Activated effector memory CD4-positive, alpha-beta T cell treated with anti-CD3 and anti-CD28 coated beads, Interleukin-2, amount 50 U/mL, for 16 hours (primary cell): ENCODE results near the gene GJA5.

Source experiments
- DNase-seq: peaks from one replicate; pipeline ENCODE4 v3.0.0-alpha.2; 2020

GJA5 gene

DNA sequence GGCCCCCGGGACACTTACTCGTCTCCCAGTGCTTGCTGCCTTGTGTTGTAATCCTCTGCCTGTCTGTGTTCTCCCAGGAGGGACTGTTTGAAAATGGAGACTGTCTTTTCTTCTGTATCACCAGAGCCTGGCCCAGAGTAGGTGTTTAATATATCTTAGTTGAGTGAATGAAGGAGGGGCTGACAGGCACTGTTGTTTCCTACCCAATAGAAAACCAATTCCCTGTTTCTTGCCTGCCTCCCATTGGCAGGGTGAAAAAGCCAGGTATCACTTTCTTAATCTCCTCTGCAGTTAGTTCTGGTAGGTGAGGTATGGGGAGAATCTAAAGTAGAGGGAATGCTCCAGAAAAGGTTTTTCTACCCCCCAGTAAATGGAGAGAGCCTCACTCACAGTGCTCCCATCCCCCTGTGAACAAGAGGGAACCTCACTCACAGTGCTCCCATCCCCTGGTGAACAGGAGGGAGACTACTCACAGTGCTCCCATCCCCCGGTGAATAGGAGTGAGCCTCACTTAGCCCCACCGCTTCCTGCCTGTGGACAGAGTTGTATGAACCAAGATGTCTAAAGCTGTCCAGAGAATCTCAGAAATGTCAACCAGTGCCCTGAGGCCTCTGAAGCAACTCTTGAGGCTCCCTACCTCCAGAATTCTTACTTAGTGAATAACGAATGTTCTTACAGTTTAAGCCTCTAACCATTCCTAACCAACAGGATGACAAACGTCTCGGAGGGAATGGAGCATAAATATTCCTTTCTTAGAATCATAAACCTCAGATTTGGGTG lies at the start of gene GJA5:
TSS of gene GJA5 (minus strand) at position 122 of the 780 bp plus-strand sequence. CDS start 1,364 bp downstream, outside the sequence.
- no peak for DNase-seq

- no peak for DNase-seq
Measured at GRCh38 chr1:147809236-147809635, 48.8 kb upstream of the GJA5 start.

DNA sequence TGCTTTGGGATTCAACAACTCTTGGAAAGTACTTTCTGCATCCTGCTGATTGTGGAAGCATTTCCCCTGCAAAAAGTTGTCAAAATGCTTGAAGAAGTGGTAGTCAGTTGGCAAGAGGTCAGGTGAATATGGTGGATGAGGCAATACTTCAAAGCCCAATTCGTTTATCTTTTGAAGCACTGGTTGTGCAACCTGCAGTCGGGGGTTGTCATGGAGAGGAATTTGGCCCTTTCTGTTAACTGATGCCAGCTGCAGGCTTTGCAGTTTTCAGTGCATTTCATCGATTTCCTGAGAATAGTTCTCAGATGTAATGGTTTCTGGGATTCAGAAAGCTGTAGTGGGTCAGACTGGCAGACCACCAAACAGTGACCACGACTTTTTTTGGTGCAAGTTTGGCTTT lies 47.6 kb upstream of the GJA5 start:
- no peak for DNase-seq

DNA sequence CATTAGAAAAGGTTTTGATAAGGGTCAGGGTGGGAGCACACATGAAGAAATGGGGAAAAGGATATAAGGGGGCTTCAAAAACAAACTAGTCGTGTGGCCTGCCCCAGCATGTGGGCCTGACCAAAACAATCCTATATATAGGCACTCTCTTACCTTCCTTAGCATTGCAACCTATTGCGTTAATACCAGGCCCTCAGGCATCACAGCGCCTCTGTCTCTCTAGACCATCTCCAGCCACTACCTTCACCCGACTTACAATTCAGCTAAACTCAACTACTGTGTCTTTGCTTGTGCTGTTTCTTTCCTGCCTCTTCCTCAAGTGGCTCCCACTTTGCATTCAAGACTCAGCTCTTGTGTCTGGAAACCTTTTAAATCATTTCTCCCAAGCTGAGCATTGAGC lies 47.0 kb upstream of the GJA5 start:
- DNase-seq: no peak

- no peak for DNase-seq
Measured at GRCh38 chr1:147804942-147805723, 44.7 kb upstream of the GJA5 start.

- no peak for DNase-seq
Measured at GRCh38 chr1:147800804-147801203, 40.4 kb upstream of the GJA5 start.

GRCh38 chr1:147798731-147799130 lies 38.3 kb upstream of the GJA5 start:
- DNase-seq: no peak

DNA sequence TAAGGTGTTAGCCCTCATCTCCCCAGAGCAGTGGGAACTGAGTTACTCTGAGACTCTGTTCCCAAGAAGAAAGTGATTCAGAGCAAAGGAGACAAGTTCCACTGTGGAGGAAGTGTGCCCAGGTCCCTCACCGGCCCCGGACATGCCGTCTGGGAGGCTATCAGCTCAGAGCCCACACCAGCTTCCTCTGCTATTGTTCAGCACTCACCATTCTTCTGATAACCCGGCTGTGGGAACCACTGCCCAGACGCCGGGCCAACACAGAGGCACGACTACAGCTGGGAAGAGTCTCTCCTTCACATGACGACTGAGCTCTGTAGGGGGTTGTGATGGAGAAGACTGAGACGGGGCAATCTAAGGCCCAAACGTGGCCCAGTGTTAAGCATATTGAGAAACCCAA lies 34.2 kb upstream of the GJA5 start:
- DNase-seq: no peak

- no peak for DNase-seq
Measured at GRCh38 chr1:147791876-147792275, 31.5 kb upstream of the GJA5 start.

DNA sequence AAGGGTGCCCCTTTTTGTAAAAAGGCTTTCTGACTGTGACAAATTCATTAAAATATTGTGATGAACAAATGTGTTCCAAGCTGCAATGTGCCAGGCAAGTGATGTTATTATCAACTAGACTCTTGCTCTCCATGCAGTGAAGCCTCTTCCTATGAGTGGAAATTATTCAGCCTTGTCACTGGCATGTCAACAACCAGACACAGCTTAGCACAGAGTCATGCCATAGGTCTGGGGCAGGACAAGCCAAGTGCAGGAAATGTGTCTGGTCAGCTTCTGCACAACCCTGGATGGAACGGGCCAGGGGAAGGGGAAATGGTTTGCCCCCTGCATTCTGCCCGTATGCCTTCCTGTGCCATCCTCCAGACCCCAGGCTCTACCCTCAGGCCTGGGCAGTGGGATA lies 27.4 kb upstream of the GJA5 start:
- DNase-seq: no peak

- DNase-seq: no peak
Measured at GRCh38 chr1:147786536-147786935, 26.1 kb upstream of the GJA5 start.

GRCh38 chr1:147785794-147786506 lies 25.5 kb upstream of the GJA5 start:
- no peak for DNase-seq

GRCh38 chr1:147784941-147785340 lies 24.5 kb upstream of the GJA5 start:
- no peak for DNase-seq

DNA sequence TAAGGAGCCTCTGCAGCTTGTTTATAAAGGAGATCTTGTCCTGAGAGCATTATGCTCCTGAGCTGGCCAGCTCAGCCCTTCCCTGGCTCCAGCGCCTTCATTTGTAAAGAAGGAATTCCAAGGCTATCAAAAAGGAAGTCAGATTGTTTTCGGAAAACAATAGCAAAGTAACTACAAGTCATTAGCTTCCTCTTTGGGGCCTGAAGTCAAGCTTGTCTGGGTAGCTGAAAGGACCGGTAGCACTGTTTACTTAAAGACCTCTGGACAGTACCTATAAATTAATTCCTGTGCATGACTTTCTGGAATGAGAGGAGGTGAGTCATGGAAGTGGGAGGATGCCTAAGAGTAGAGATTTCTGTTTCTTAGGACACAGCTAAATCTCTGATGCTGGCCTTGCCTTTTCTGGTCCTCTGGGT lies 20.7 kb upstream of the GJA5 start:
- DNase-seq: no peak

GRCh38 chr1:147777694-147778093 lies 17.3 kb upstream of the GJA5 start:
- no peak for DNase-seq

DNA sequence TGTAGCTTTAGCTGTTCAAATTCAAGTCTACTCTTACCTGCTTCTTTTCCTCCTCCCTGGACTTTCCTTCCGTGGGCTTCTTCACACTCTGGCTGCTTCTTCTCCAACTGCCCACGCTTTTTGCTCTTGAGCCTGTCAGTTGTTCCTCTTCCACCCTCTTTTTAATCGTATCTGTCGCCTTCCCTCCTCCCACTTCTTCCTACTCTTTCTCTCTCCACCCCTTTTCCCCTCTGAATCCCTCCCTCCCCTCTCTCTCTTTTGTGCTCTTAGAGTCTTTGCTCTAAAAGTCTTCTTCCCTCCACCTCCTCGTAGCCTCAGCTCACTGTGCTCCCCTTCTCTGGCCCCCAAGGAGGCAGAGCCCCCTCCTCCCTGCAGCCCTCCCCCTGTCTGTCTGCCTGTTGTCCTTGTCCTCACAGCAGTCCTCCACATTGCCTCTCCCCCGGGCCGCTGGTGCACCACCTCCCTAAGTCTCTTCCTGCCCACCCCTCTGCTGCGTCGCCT lies 12.9 kb upstream of the GJA5 start:
- DNase-seq: no peak

DNA sequence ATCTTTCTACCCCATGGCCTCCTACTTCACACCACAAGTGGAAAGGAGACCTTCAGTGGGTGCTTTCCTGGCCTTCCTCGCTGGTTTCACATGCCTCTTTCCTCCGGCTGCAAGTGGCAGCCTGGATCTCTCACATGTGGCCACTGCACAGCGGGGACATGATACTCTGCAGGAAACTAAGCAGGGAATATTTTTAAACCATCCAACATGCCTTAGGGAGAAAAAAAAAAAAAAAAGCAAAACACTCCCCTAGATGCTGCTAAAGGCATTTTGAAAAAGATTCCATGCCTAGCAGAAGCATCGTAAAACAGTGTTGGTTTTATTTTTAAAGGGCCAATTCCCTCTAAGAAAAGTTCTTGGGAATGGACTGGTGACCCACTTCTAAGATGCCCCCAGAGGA lies 12.2 kb upstream of the GJA5 start:
- DNase-seq: no peak

GRCh38 chr1:147771226-147772125 lies 11.1 kb upstream of the GJA5 start:
- no peak for DNase-seq

GRCh38 chr1:147769106-147769505 lies 8.7 kb upstream of the GJA5 start:
- DNase-seq: no peak

DNA sequence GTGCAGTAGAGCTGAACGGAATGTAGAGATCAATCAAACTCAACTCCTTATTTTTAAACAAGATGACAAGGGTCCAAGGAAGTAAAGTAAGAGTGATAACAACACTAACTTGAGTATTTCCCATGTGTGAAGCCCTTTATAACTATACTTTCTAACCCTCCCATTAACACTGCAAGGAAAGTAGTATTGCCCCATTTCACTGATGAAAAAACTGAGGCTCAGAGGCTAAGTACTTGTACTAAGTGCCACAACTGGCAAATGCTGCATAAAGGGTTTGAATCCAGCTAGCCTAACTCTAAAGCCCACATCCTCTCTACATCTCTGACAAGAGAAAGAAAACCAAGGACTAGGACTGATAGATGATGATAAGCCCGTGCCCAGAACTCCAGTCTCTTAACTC lies 8.2 kb upstream of the GJA5 start:
- DNase-seq: no peak

DNA sequence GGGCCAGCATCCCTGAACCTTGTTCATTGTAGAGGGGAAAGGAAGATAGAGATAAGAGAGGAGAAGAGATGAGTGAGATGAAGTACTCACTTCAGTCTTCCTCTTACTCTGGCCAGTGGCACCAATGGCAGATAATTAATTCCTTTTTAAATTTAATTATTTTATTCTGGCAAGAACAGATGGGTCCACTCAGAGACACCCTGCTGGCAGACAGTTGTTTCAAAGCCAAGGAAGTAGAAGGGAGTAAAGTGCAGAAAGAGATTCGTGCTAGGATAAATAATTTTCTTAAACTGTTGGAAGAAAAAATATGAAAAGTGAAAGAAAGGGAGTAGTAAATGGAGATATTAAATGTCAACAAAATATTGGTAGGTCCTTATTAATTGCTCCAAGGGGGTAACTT lies 7.7 kb upstream of the GJA5 start:
- no peak for DNase-seq

DNA sequence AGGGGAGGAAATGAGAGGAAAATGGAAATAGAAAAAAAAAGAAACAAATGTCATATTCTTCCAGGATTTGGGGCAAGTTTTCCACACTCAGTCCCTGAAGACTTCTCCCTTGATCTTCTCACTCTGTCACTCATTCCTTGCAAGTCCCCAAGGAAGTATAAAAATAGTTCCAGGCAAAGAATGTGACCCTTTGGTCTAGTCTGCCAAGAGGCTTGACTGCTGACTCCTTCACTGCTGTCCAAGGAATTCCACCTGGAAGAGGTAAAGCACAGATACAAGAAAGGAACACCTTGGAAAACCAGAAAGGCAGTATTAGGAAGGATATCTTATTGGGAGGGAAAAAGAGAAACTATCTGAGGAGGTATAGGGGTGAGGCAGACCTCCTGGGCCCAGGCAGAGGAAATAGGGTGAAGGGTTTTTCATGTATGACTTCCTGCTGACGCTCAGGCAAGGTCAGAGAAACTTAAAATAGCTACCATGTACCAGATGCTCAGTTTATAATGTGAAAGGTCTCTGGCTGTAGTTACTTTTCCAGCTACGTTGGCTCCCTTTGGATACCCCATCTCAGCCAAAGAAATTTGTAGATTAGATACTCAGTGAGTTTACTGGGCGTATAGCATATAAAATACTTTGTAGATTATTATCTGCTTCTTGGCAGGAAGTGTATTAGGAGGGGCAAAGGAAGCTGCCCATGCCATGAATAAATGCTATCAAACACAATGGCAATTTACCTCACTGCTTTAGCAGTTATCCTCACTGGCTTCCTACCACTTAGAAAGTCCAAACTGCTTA lies 2.0 kb upstream of the GJA5 start:
- DNase-seq: no peak
